Astrocyte (in vitro differentiated cells and primary cell): Measurements from ENCODE around the gene PTPRM.

Experiments
- EZH2 ChIP-seq: IDR thresholded peaks from 2 replicates; pipeline ENCODE4 v1.6.1; 2012; ENCODE audit warnings: mild to moderate bottlenecking, low read length, inconsistent platforms; ENCODE audit not compliant: insufficient read depth
- TF ChIP-seq, protein P1 (sequence below): IDR thresholded peaks from 2 replicates; pipeline ENCODE4 v1.5.1; 2011; ENCODE audit warnings: low read depth, mild to moderate bottlenecking, inconsistent platforms, low read length, moderate library complexity; ENCODE audit not compliant: insufficient read depth

DNA sequence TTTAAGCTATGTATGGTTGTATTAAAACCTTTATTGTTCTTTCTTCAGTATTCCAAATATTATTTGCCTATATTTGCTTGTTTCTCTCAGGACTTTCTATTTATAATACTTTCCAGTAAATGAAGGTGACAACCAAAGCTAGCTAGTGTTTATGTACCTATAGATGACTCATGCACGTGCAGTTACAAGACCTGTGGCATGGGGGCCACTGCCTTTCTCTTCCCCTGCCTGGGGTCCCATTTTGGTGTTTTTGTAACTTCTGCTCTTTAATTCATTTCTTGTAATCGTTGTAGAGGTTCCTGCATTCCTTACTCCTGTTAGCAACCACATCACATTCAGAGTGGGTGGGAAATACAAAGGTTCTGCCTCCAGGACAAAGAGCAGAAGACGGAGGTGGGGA, 364.6 kb downstream of the PTPRM start:
- TF ChIP-seq, protein P1, sequence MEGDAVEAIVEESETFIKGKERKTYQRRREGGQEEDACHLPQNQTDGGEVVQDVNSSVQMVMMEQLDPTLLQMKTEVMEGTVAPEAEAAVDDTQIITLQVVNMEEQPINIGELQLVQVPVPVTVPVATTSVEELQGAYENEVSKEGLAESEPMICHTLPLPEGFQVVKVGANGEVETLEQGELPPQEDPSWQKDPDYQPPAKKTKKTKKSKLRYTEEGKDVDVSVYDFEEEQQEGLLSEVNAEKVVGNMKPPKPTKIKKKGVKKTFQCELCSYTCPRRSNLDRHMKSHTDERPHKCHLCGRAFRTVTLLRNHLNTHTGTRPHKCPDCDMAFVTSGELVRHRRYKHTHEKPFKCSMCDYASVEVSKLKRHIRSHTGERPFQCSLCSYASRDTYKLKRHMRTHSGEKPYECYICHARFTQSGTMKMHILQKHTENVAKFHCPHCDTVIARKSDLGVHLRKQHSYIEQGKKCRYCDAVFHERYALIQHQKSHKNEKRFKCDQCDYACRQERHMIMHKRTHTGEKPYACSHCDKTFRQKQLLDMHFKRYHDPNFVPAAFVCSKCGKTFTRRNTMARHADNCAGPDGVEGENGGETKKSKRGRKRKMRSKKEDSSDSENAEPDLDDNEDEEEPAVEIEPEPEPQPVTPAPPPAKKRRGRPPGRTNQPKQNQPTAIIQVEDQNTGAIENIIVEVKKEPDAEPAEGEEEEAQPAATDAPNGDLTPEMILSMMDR = no peak
- TF ChIP-seq EZH2 = no peak
